Transverse colon (tissue), 4 donors: ENCODE data around the gene FAM47E.

Source experiments
- CTCF ChIP-seq, 5 experiments: fragments of 200-600 bp in 3 of 5; fragments of 450-650 bp in 2 of 5; sonication (generic) in 3 of 5; IDR thresholded peaks; 1 replicate in 2 of 5; 2 replicates in 3 of 5; pipeline ENCODE4 v1.5.1; 2016 to 2017; ENCODE audit warnings: antibody characterized with exemption in 5 of 5, inconsistent platforms in 3 of 5, mild to moderate bottlenecking in 2 of 5, moderate library complexity in 1 of 5
- EP300 ChIP-seq: sonication (generic); formaldehyde crosslinking; IDR thresholded peaks from one replicate; pipeline ENCODE4 v1.6.1; 2017; ENCODE audit warnings: antibody characterized with exemption, low read depth
- POLR2A ChIP-seq: fragments of 450-650 bp; IDR thresholded peaks from one replicate; pipeline ENCODE4 v1.6.1; 2016; ENCODE audit warnings: antibody characterized with exemption, mild to moderate bottlenecking, moderate library complexity
- POLR2AphosphoS5 ChIP-seq, 3 donors: sonication (generic); formaldehyde crosslinking; IDR thresholded peaks; one replicate each; pipeline ENCODE4 v1.6.1; 2016; ENCODE audit warnings: antibody characterized with exemption in 3 of 3

- TF ChIP-seq CTCF (IDR thresholded peaks at IDR 0.05) (no peak), EP300 (no peak), POLR2A (no peak), POLR2AphosphoS5 (IDR thresholded peaks at IDR 0.05) (no peak)
Measured at GRCh38 chr4:76216975-76217814, 34.3 kb upstream of the FAM47E start.
